DOHH2 (cell line): ENCODE data around the gene TRPC4.

ENCODE experiments used
- H3F3A ChIP-seq: fragments of 200-600 bp; sonication (generic), shearing (Covaris generic); 2 replicates; pipeline ENCODE4 v1.6.0; 2016; ENCODE audit warnings: antibody characterized with exemption, mild to moderate bottlenecking; ENCODE audit not compliant: control insufficient read depth, insufficient read depth
- H3K27ac ChIP-seq: fragments of 200-600 bp; sonication (generic); 2 replicates; pipeline ENCODE4 v1.5.1; 2014; ENCODE audit warnings: low read depth, mild to moderate bottlenecking, low read length, moderate library complexity
- H3K27me3 ChIP-seq: fragments of 200-600 bp; sonication (generic); 2 replicates; pipeline ENCODE4 v1.6.1; 2014; ENCODE audit warnings: mild to moderate bottlenecking, low read length, mixed read lengths; ENCODE audit not compliant: control insufficient read depth
- H3K36me3 ChIP-seq: fragments of 200-600 bp; sonication (generic); 2 replicates; pipeline ENCODE4 v1.6.1; 2014; ENCODE audit warnings: mild to moderate bottlenecking, low read length, moderate library complexity, mixed read lengths; ENCODE audit not compliant: control insufficient read depth
- H3K4me1 ChIP-seq: fragments of 200-600 bp; sonication (generic); 2 replicates; pipeline ENCODE4 v1.6.1; 2014; ENCODE audit warnings: mild to moderate bottlenecking, low read length, mixed read lengths; ENCODE audit not compliant: control insufficient read depth
- H3K4me2 ChIP-seq: fragments of 200-600 bp; sonication (generic); 2 replicates; pipeline ENCODE4 v1.6.0; 2014; ENCODE audit warnings: mild to moderate bottlenecking, low read length, moderate library complexity
- H3K4me3 ChIP-seq: fragments of 200-600 bp; sonication (generic); 2 replicates; pipeline ENCODE4 v1.5.1; 2014; ENCODE audit warnings: mild to moderate bottlenecking, low read length, mixed read lengths
- H3K79me2 ChIP-seq: fragments of 200-600 bp; sonication (generic); 2 replicates; pipeline ENCODE4 v1.6.1; 2014; ENCODE audit warnings: mild to moderate bottlenecking, low read length, mixed read lengths; ENCODE audit not compliant: control insufficient read depth
- H3K9me2 ChIP-seq: fragments of 200-600 bp; sonication (generic); replicated peaks from 2 replicates; pipeline ENCODE4 v1.6.1; 2014; ENCODE audit warnings: mild to moderate bottlenecking, low read length, mixed read lengths; ENCODE audit not compliant: control insufficient read depth
- H3K9me3 ChIP-seq: fragments of 200-600 bp; sonication (generic); 2 replicates; pipeline ENCODE4 v1.6.1; 2014; ENCODE audit warnings: antibody characterized with exemption, low read length, mixed read lengths; ENCODE audit not compliant: control insufficient read depth, insufficient read depth
- H4K20me1 ChIP-seq: fragments of 200-600 bp; sonication (generic); 2 replicates; pipeline ENCODE4 v1.6.0; 2014; ENCODE audit warnings: low read depth, mild to moderate bottlenecking, antibody characterized with exemption, low read length, moderate library complexity; ENCODE audit not compliant: control insufficient read depth, insufficient read depth
- EZH2phosphoT487 ChIP-seq: fragments of 200-600 bp; sonication (generic); IDR thresholded peaks from 2 replicates; pipeline ENCODE4 v1.6.1; 2017; ENCODE audit warnings: borderline replicate concordance, mild to moderate bottlenecking, antibody characterized with exemption, low read length, moderate library complexity, mixed read lengths
- TF ChIP-seq, protein P1 (sequence below): fragments of 200-600 bp; sonication (generic); IDR thresholded peaks from one replicate; pipeline ENCODE4 v1.5.1; 2014; ENCODE audit warnings: antibody characterized with exemption, mild to moderate bottlenecking, low read depth, low read length; ENCODE audit not compliant: poor library complexity, severe bottlenecking

Gene TRPC4

DNA sequence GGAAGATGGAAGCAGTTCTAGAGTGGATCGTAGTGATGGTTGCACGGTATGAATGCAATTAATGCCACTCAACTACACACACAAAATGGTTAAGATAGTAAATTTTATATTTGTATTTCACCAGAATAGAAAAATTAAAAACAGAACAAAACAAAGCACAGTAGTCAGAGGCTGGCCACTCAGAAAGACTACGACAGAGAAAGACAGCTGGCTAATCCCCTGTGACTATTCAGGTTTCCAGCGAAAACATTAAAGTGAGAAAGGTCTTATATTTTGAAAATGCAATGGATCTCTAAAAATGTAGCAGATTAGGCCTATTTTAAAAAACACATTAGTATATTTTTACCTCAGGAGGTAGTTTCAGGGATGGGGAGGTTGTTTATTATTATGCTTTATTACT lies 139.7 kb downstream of the TRPC4 start:
- no peaks in the 10 kb centered on the region for H3K9me2 ChIP-seq
- no peaks in the 10 kb centered on the region for H4K20me1 ChIP-seq
- H3K27me3 ChIP-seq, result no peaks in the 10 kb centered on the region
- no peaks in the 10 kb centered on the region for H3F3A ChIP-seq
- H3K36me3 ChIP-seq, result no peaks in the 10 kb centered on the region
- H3K79me2 ChIP-seq, result no peaks in the 10 kb centered on the region
- no peaks in the 10 kb centered on the region for H3K9me3 ChIP-seq
- TF ChIP-seq EZH2phosphoT487, result no peak
- TF ChIP-seq, protein P1, sequence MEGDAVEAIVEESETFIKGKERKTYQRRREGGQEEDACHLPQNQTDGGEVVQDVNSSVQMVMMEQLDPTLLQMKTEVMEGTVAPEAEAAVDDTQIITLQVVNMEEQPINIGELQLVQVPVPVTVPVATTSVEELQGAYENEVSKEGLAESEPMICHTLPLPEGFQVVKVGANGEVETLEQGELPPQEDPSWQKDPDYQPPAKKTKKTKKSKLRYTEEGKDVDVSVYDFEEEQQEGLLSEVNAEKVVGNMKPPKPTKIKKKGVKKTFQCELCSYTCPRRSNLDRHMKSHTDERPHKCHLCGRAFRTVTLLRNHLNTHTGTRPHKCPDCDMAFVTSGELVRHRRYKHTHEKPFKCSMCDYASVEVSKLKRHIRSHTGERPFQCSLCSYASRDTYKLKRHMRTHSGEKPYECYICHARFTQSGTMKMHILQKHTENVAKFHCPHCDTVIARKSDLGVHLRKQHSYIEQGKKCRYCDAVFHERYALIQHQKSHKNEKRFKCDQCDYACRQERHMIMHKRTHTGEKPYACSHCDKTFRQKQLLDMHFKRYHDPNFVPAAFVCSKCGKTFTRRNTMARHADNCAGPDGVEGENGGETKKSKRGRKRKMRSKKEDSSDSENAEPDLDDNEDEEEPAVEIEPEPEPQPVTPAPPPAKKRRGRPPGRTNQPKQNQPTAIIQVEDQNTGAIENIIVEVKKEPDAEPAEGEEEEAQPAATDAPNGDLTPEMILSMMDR, result no peak
- no peak overlapping the region for H3K4me2 ChIP-seq
- H3K4me3 ChIP-seq, result no peak overlapping the region
- no peaks in the 10 kb centered on the region for H3K4me1 ChIP-seq
- H3K27ac ChIP-seq, result no peak overlapping the region

DNA sequence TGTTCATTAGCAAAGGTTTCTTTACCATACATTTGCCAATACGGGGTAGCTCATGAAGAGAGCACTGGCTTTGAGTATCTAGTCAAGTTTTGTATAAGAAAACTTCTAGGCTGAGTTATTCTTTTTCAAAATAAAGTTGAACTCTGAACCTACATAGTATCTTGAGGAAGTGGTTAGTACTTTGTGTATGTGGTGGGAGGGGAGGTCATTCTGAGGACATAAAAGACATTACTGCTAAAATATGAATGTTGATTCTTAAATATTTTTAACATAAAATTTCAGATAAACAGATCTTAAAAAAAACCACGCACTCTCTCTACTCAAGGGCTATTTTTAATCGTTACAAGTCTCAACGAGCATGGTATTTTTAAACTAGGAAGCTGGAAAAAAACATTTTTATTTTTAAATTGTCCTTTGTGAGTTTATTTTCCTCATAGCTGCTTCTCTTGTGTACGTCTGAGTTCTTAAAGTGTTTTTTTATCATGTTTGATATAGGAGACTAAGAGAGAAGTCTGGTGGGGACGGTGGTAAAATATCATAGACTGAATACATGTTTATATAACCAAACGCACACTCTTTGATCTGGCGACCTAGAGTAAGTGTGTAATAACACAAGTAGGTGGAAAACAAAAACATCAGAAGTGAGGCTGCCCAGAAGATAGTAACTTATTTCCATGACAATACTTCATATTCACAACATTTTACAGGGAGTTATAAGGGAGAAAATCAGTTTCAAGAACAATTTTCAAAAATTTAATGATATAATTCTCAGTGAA lies 153.0 kb downstream of the TRPC4 start:
- Histone ChIP-seq H3K9me3 (no peaks in the 10 kb centered on the region), H3F3A (no peaks in the 10 kb centered on the region), H3K27ac (no peak overlapping the region; the same call in 1 of the 2 replicates), H3K36me3 (no peaks in the 10 kb centered on the region), H3K79me2 (no peaks in the 10 kb centered on the region), H3K4me1 (peaks cover 23% of the 10 kb centered on the region), H3K4me2 (no peak overlapping the region), H3K4me3 (no peak overlapping the region), H3K9me2 (no peaks in the 10 kb centered on the region), H3K27me3 (no peaks in the 10 kb centered on the region), H4K20me1 (no peaks in the 10 kb centered on the region)
- TF ChIP-seq EZH2phosphoT487, result no peak
- TF ChIP-seq, protein P1, result no peak

DNA sequence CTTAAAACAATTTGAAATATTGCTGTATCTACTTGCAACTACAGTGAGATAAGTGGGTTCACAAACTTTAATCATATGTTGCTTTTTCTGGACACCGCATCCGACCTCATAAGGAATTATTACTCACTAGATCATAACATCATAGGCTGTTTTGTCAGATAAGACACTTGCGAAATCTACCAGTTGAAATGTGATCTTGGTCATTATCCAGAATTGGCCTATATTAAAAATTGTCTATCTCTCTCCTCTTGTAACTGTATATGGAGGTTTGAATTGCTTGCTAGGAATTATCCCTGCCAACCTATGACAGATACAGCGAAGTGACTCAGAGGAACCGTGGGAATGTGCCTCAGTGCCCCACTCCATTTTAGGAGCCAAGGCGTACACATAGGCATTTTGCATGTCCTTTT lies 154.0 kb downstream of the TRPC4 start:
- H3K79me2 ChIP-seq, result no peaks in the 10 kb centered on the region
- H3K4me2 ChIP-seq, result peak overlapping the region; percentile 25
- peaks cover 23% of the 10 kb centered on the region for H3K4me1 ChIP-seq
- H4K20me1 ChIP-seq, result no peaks in the 10 kb centered on the region
- no peaks in the 10 kb centered on the region for H3K27me3 ChIP-seq
- H3K27ac ChIP-seq, result peak overlapping the region; percentile 33; the same call in 1 of the 2 replicates
- TF ChIP-seq, protein P1, result no peak
- no peak for TF ChIP-seq EZH2phosphoT487
- H3K4me3 ChIP-seq, result no peak overlapping the region
- no peaks in the 10 kb centered on the region for H3K36me3 ChIP-seq
- no peaks in the 10 kb centered on the region for H3K9me3 ChIP-seq
- no peaks in the 10 kb centered on the region for H3K9me2 ChIP-seq
- H3F3A ChIP-seq, result no peaks in the 10 kb centered on the region
